Spleen (tissue), 7 donors: ENCODE data around the gene ITGA6.

Source experiments
- CTCF ChIP-seq, 11 experiments: fragments of 200-600 bp in 7 of 11; fragments of 450-650 bp in 4 of 11; sonication (generic) in 4 of 11; IDR thresholded peaks in 8 of 11; conservative IDR thresholded peaks in 3 of 11; 1 replicate in 7 of 11; 2 replicates in 4 of 11; pipeline versions ENCODE4 v1.4.0 to v1.8.0; 2016 to 2021; ENCODE audit warnings: antibody characterized with exemption in 11 of 11, inconsistent platforms in 4 of 11, mild to moderate bottlenecking in 1 of 11
- POLR2A ChIP-seq, 3 donors: fragments of 450-650 bp; IDR thresholded peaks; one replicate each; pipeline ENCODE4 v1.5.1; 2017; ENCODE audit warnings: antibody characterized with exemption in 3 of 3, mild to moderate bottlenecking in 1 of 3
- POLR2AphosphoS5 ChIP-seq, 3 donors: sonication (generic); formaldehyde crosslinking; IDR thresholded peaks; one replicate each; pipeline ENCODE4 v1.5.1; 2017; ENCODE audit warnings: antibody characterized with exemption in 3 of 3
- donor health status: DM: no; HTN: no; CAD: no; lungs with moderate emphysema.
- donor health status: DM: no; HTN: no; CAD: no.
- donor health status: DM: no; HTN: no; CAD: no.

GRCh38 chr2:172429301-172429968, 2.0 kb downstream of the ITGA6 start:
- TF ChIP-seq CTCF (IDR thresholded peaks at IDR 0.05 in 8 of 11, conservative IDR thresholded peaks at IDR 0.05 in 3 of 11) (no peak), POLR2A (IDR thresholded peaks at IDR 0.05) (no peak), POLR2AphosphoS5 (IDR thresholded peaks at IDR 0.05) (no peak)
